ENCODE data around the gene PLEKHH3.
A peak's percentile ranks its signal among the peaks of the same experiment; 100 is the strongest.

The PLEKHH3 gene

DNA sequence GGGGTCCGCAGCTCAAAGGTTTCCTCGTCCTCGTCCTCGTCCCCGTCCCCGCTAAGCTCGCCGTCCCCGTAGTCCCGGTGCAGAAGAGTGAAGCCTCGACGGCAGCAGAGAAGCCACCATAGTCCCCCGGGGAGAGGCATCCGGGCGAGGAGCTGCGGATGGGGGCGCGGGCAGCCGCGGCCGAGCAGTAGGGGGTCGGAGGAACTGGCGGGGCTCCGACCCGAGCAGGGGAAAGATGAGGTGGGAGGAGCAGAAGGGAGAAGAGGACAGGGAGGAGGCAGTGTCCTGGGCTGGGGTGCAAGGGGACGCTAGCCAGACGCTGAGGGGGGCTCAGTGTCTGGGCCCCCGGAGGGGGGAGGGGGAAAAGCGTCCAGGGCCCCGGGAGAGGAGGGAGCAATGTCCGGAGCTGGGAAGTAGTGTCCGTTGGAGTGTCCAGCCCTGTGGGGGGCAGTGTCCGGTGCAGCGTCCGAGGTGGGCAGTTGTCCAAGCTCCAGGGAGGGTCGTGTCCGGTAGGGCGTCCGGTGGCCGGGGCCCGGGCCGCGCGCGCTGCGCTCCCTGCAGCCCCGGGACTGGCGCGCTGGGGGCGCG, at the start of gene PLEKHH3:
TSS of gene PLEKHH3 (minus strand) at position 571 of the 588 bp plus-strand sequence. CDS start at position 140, 431 bp downstream.
- peak; percentile 83 for DNase-seq (ENCODE audit: low spot score)

GRCh38 chr17:42725143-42725542, 48.3 kb upstream of the PLEKHH3 start:
- DNase-seq (ENCODE audit: low spot score) = no peak

- DNase-seq (ENCODE audit: low spot score) = no peak
Observed at GRCh38 chr17:42723636-42724035, 46.8 kb upstream of the PLEKHH3 start.

DNA sequence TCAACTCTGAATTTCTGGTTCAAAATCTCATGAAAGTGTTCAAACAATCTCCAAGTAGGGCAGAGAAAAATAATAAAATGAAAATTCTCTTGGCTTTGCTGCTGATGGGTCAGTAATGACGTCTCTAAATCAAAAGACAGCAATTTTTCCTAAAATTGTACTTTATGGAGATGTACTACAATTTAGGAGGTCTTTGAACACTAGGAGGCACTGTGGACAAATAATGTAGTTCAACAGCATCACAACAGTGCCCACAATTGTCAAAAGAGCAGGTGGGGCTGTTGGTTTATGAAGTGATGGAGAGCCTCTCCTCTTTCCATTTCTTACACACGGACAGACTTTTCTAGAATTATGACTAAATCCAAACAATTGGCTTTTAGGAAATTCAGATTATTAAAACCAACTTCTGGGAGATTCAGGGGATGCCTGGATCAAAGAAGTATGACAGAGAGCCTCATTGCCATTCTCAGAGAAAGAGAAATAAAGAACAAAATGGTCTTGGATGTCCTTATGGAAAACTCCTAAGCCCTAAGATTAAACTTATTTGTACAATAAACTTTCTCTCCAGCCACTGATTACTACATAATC, 44.3 kb upstream of the PLEKHH3 start:
- peak; percentile 80 for DNase-seq (ENCODE audit: low spot score)

- DNase-seq (ENCODE audit: low spot score) = no peak
Observed at GRCh38 chr17:42709561-42709960, 32.8 kb upstream of the PLEKHH3 start.

- DNase-seq (ENCODE audit: low spot score) = no peak
Observed at GRCh38 chr17:42708588-42708987, 31.8 kb upstream of the PLEKHH3 start.

DNA sequence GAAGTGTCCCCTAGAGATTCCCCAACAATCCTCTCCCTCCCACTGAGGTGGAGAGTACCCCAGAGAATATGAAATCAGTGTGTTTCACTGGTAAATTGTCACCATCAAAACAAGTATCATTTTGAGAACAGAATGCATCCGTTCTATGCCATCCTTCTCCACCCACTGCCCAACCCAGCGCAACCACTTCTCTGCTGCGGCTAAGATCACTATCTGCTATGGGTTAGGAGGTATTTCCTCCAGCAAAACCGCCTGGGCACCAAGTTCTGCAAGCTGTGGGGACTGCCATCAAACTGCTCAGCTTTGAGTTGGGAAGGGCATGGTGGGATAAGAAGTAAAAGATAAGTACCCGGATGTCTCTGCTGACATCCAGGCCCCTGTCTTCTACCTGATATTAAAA, 29.9 kb upstream of the PLEKHH3 start:
- DNase-seq (ENCODE audit: low spot score) = no peak

GRCh38 chr17:42704837-42705494, 28.2 kb upstream of the PLEKHH3 start:
- DNase-seq (ENCODE audit: low spot score) = no peak

DNA sequence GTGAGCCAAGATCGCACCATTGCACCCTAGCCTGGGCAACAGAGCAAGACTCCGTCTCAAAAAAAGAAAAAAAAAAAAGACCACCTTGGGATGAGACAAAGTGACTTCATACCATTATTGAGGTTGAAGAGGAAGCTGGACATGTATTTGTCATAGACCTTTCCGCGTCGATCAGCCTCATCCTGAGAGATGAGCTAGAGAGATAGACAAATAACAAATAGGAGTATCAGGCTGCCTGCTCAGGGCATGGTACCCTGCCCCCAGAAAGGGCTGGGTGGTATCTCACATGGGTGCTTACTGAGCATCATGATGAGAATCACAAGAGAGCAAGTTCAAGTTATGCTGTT, 27.7 kb upstream of the PLEKHH3 start:
- DNase-seq (ENCODE audit: low spot score) = no peak

GRCh38 chr17:42702446-42702845, 25.7 kb upstream of the PLEKHH3 start:
- no peak for DNase-seq (ENCODE audit: low spot score)

DNA sequence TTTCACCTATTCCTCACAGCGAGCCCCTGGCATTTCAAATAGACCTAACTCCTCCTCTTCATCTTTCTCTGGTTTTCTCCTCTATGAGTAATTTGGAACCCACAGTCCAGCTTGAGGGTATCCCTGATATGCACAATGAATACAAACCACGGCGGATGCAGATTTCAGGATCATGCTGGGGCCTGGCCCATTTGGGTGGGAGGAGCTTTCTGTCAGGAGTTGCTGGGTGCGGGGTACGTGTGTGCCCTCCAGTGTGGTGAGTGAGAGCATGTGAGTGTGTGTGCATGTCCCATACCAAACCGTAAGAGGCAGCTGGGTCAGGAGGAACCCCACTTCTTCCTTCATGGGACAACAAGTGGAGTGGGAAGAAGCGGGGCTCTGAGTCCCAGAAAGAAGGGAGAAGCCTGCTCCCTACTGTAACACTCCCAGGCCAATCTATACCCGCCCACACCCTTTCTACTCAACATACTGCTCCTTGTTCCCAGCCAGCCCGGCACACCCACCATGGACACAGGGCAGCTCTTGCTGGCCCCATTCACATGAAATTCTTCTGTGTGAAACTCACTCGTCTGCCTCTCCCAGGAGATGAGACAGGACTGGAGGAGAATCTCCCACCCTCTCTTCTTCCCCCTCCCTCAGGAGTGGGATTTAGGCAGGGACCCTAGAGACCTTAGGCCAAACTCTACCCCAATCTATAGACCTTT, 23.9 kb upstream of the PLEKHH3 start:
- no peak for DNase-seq (ENCODE audit: low spot score)

DNA sequence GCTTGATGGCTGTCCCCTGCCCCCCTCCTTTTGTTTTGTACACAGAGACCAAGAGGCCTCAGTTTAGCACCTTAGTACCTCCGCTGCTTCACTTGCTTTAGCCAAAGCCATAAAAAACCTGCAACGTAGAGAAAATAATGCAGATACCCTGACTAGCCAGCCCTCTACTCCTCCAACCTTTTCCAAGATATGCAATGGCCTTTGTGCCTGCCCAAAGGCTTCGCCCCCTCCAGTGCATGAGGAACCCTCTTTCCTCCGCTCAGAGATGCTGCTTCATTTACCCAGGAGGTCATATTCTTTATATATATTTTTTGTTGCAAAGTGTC, 22.6 kb upstream of the PLEKHH3 start:
- no peak for DNase-seq (ENCODE audit: low spot score)

DNA sequence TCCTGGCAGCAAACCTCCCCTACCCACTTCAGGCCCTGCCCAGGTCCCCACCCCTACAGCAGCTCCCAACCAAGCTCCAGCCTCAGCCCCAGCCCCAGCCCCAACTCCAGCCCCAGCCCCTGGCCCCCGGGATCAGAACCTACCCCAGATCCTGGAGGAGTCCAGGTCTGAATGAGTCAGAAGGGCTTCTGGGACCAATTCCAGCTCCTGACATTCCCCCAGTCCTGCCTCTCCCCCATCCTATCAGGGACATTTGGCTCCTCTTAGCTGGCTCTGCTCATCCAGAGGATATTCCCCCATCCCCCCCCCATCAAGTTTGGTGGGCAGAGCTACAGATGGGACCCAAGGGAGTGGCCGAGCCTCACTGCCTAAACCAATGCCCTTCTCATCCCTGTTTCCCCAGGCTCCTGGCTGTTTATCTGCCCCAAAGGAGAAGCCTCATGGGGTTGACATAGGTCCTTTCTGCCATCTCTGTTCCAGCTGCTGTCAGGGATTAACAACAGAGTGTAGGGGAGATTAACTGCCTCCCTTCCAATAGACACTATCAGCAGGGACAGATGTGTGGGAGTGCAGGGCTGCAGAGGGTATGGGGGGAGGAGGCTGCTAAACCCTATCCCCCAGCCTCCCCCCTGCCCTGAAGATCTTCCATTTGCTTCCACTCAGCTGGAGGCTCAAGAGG, 22.1 kb upstream of the PLEKHH3 start:
- peak; percentile 93 for DNase-seq (ENCODE audit: low spot score)

DNA sequence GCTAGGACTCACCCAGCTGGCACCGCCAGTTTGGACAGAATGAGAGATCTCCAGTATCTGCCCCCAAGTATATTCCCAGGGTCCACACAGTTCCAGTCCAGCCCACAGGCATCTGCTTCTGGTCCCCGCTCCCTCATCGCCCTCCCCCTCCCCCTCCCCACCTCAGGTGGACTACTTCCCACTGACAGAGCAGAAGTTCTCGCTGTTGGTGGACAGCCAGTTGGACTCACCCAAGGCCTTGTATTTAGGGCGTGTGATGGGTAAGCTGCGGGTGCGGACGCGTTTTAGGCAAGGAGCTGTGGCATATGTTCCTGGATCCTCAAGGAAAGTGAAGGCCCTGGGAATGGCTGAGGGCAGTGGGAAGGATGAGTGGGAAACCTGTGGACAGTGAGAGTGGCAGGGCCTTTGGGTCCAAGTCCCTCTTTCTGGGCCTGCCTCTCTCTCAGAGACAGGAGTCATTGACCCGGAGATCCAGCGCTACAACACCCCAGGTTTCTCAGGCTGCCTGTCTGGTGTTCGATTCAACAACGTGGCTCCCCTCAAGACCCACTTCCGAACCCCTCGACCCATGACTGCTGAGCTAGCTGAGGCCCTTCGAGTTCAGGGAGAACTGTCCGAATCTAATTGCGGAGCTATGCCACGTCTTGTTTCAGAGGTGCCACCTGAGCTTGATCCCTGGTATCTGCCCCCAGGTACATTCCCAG, 20.5 kb upstream of the PLEKHH3 start:
- peak; percentile 22 for DNase-seq (ENCODE audit: low spot score)

DNA sequence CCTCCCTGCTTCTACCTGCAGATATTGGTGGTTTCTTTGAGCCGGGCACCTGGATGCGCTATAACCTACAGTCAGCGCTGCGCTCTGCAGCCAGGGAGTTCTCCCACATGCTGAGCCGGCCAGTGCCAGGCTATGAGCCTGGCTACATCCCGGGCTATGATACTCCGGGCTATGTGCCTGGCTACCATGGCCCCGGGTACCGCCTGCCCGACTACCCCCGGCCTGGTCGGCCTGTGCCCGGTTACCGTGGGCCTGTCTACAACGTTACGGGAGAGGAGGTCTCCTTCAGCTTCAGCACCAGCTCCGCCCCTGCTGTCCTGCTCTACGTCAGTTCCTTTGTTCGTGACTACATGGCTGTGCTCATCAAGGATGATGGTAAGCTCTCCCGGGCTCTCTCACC, 18.7 kb upstream of the PLEKHH3 start:
- DNase-seq (ENCODE audit: low spot score) = peak; percentile 42

- DNase-seq (ENCODE audit: low spot score) = no peak
Observed at GRCh38 chr17:42694524-42694923, 17.7 kb upstream of the PLEKHH3 start.

DNA sequence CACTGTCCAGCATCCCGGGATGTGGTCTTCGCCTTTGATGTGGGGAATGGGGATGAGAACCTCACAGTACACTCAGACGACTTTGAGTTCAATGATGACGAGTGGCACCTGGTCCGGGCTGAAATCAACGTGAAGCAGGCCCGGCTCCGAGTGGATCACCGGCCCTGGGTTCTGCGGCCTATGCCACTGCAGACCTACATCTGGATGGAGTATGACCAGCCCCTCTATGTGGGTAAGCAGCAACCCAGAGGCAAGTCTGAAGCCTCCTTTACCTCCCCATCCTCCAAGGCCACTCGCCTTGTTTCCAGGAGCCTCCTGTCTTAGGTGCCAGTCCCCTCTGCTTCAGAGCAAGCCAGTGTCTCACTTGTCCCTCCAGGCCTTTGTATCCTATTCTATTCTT, 15.7 kb upstream of the PLEKHH3 start:
- no peak for DNase-seq (ENCODE audit: low spot score)

DNA sequence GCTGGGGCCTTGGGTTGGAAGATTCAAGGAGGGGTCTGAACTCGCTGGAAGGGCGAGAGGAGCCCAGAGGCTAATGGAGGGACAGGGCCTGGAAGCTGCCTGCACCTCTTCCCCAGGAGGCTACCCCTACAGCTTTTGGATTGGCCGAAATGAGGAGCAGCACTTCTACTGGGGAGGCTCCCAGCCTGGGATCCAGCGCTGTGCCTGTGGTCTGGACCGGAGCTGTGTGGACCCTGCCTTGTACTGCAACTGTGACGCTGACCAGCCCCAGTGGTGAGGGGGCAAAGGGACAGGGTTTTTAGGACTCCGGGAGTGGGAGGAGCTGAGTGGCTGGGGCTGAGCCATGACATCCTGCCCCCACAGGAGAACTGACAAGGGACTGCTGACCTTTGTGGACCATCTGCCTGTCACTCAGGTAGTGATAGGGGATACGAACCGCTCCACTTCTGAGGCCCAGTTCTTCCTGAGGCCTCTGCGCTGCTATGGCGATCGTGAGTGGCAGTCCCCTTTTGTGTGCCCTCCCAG, 14.3 kb upstream of the PLEKHH3 start:
- DNase-seq (ENCODE audit: low spot score) = no peak

GRCh38 chr17:42690596-42690995, 13.8 kb upstream of the PLEKHH3 start:
- no peak for DNase-seq (ENCODE audit: low spot score)

GRCh38 chr17:42687707-42688320, 11.0 kb upstream of the PLEKHH3 start:
- DNase-seq (ENCODE audit: low spot score) = no peak

GRCh38 chr17:42686520-42687128, 9.8 kb upstream of the PLEKHH3 start:
- DNase-seq (ENCODE audit: low spot score) = no peak
